Spinal cord (tissue), 10 donors: ENCODE results near the gene PCSK9. TPM values are rescaled to one million over a fixed set of nuclear protein-coding genes. Genes with fewer than 3 reads are reported as not detected.
"Not testable (repeated sequence)": the region's sequence is repeated elsewhere in the genome, so short reads cannot be mapped to it uniquely, and the experiment has no call there.

Experiments
- DNase-seq, 6 donors: peaks; one replicate each; pipeline versions ENCODE4 v3.0.0 to v3.0.0-alpha.2; 2013 to 2015; ENCODE audit warnings: low spot score in 6 of 6, low read depth in 4 of 6
- H3K27ac ChIP-seq: one replicate; pipeline ENCODE4 v1.5.1; 2013; ENCODE audit warnings: low read depth, low read length, control low read depth
- H3K27me3 ChIP-seq: one replicate; pipeline ENCODE4 v1.6.1; 2013; ENCODE audit warnings: low read length; ENCODE audit not compliant: control insufficient read depth, insufficient read depth
- H3K36me3 ChIP-seq: one replicate; pipeline ENCODE4 v1.6.1; 2013; ENCODE audit warnings: low read length; ENCODE audit not compliant: control insufficient read depth, insufficient read depth
- H3K4me1 ChIP-seq: one replicate; pipeline ENCODE4 v1.6.1; 2013; ENCODE audit warnings: low read length; ENCODE audit not compliant: control insufficient read depth, insufficient read depth
- H3K4me3 ChIP-seq: one replicate; pipeline ENCODE4 v1.5.1; 2013; ENCODE audit warnings: low read depth, low read length, control low read depth
- H3K9me3 ChIP-seq: one replicate; pipeline ENCODE4 v1.6.1; 2013; ENCODE audit warnings: low read length; ENCODE audit not compliant: control insufficient read depth, insufficient read depth
- WGBS: methylation state at CpG from one replicate; pipeline ENCODE4 v1.1.5; 2013; ENCODE audit warnings: missing lambda C conversion rate; ENCODE audit not compliant: insufficient coverage; 5-methylcytosine and 5-hydroxymethylcytosine counted together
- polyA plus RNA-seq, 2 donors: library from polyadenylated mRNA; unstranded; fragments of 120-200 nt; gene quantifications; one replicate each; pipeline ENCODE4 v1.2.1, GENCODE V29; 2013; ENCODE audit not compliant: insufficient read length in 2 of 2
- total RNA-seq, 2 donors: library from RNA; depleted of rRNA in 1 of 2; stranded (reverse); fragments of 120-200 nt in 1 of 2; fragments of >200 nt in 1 of 2; gene quantifications; one replicate each; pipeline versions ENCODE4 v1.2.3 to v1.2.4, GENCODE V29; 2013 to 2014
- donor health status: healthy.

PCSK9 gene
- total and polyA plus RNA-seq, 4 donors = 1.1 to 3.2 (median 1.4) TPM

DNA sequence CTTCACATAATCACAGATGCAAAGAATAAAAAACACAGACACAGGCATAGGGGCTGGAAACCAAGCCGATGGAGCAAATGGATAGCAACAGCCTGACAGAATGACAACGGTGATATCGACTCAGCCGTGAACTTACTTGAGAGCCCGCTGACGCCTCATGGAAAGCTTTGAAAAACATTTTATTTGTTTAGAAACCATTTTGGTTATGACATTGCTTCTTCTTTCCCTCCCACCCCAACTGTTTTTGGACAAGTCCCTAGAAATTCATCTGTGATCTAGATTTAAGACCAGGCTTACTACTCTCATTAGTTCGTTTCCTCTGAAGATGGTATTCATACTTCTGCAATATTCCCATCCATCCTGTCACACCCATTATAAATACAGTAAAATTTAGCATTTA is 44.9 kb downstream of the PCSK9 start:
- no peak overlapping the region for H3K4me3 ChIP-seq

DNA sequence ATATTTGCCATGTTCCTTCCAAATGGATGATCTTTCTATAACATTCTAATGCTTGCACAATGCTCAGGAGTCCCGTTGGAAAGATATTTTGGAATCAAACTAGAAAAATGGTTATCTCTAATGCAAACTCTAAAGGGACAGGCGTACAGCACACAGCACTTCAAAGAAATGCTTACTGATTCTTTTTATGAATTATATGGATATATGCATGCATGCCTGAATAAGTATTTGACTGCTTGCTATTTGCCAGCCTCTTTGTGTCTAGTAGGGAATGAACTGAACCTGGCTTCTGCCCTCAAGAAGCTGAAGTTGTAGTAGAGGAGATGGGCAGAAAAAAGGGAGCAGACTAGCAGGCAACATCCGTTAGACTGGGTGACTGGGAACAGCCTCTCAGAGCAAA is 48.1 kb downstream of the PCSK9 start:
- no peak for DNase-seq
- H3K4me3 ChIP-seq = no peak overlapping the region
- no peaks in the 10 kb centered on the region for H3K9me3 ChIP-seq
- H3K27ac ChIP-seq = no peak overlapping the region
- H3K4me1 ChIP-seq = no peaks in the 10 kb centered on the region
- WGBS = 65% methylated on average over 1 of the region's 3 CpGs
- H3K36me3 ChIP-seq = peaks cover 33% of the 10 kb centered on the region
- no peaks in the 10 kb centered on the region for H3K27me3 ChIP-seq

More for the DNA sequence above, 44.9 kb downstream of the PCSK9 start:
- no peaks in the 10 kb centered on the region for H3K27me3 ChIP-seq
- no peak overlapping the region for H3K27ac ChIP-seq
- no peaks in the 10 kb centered on the region for H3K4me1 ChIP-seq
- DNase-seq = peak in 1 of 6 donors; percentile 54
- 90% methylated on average over 6 of the region's 7 CpGs for whole genome bisulfite sequencing
- no peaks in the 10 kb centered on the region for H3K9me3 ChIP-seq
- H3K36me3 ChIP-seq = peaks cover 22% of the 10 kb centered on the region

DNA sequence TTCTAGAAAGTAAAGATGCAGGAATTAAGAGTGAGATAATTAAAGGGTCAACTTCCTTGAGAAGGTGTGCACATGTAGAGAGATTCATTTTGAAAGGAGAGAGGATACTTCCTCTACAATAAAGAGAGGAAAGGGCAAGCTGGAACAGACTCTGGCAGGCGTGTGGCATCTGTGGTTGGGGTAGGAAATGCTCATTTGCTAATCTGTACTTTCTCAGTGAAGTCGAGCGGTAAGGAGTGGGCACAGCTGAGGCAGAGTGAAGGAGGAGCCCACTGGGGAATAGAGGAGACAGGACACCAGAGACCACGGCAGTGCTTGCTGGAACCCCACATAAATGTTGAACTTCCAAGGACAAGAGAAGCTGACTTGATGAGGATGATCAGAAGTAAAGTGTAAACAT is 49.1 kb downstream of the PCSK9 start:
- peaks cover 33% of the 10 kb centered on the region for H3K36me3 ChIP-seq
- H3K4me3 ChIP-seq = no peak overlapping the region
- no peaks in the 10 kb centered on the region for H3K4me1 ChIP-seq
- 83% methylated on average over 4 of the region's 4 CpGs for WGBS
- DNase-seq = no peak
- H3K27ac ChIP-seq = no peak overlapping the region
- no peaks in the 10 kb centered on the region for H3K27me3 ChIP-seq
- no peaks in the 10 kb centered on the region for H3K9me3 ChIP-seq

DNA sequence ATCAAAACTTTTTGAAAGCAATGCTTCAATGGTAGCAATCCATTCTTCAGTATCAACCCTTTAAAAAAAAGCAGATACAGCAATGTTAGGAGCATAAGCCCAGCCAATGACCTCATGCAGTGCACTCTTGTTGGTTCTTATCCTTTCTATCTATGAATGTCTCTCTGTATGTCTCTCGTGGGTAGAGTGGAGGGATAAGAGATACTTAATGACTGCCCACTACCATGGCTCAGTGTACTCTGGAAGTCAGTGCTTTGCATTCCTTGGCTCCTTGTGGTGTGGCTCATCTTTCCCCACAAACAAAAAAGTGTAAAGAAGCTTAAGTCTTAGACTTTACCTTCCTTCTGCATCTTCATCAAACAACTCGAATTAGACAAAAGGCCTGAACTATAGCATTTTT is 50.3 kb downstream of the PCSK9 start:
- Histone ChIP-seq H3K27me3 (no peaks in the 10 kb centered on the region), H3K36me3 (peaks cover 39% of the 10 kb centered on the region), H3K9me3 (no peaks in the 10 kb centered on the region), H3K4me3 (no peak overlapping the region), H3K27ac (no peak overlapping the region), H3K4me1 (no peaks in the 10 kb centered on the region)
- WGBS = no CpG with 5 or more reads among the region's 2 CpGs
- DNase-seq = no peak

DNA sequence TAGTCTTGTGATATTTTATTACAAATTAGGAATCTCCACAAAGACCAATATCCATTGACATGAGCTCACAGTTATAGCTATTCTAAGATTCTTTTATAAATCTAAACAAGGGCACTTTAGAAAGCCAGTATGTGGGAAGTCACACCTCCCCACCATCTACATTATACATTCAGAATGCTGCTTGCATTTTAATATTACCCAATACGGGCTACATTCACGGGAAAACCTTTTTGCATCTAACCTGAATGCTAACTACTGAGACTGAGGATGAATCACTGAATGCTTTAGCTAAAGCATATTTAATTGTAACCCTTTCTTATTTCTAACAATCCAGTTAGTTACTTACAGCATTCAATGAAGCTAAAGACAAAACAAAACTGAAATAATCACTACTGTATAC is 53.1 kb downstream of the PCSK9 start:
- no peak for DNase-seq
- Histone ChIP-seq H3K27ac (no peak overlapping the region), H3K4me3 (no peak overlapping the region), H3K9me3 (no peaks in the 10 kb centered on the region), H3K27me3 (no peaks in the 10 kb centered on the region), H3K4me1 (no peaks in the 10 kb centered on the region), H3K36me3 (peaks cover 39% of the 10 kb centered on the region)
- no CpG with 5 or more reads among the region's 2 CpGs for WGBS

DNA sequence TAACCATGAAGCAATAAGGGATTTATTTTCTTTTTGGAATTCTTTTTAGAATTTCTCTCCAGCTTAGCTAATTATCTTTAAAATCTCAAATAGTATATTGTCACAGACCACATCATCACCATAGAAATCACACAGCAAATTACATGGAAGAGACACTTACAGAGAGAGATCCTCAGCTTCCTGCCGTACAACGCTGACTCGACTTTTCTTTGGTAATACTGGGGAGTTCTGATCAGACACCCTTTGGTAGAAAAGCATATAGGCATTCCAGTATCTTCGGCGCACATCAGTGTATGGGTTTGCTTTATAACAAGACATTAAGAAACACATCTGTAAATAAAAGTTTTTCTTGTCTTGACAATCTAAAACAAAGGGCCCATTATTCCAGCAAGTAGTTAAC is 55.7 kb downstream of the PCSK9 start:
- Histone ChIP-seq H3K27ac (no peak overlapping the region), H3K4me1 (no peaks in the 10 kb centered on the region), H3K4me3 (no peak overlapping the region), H3K9me3 (no peaks in the 10 kb centered on the region), H3K27me3 (no peaks in the 10 kb centered on the region), H3K36me3 (peaks cover 40% of the 10 kb centered on the region)
- no CpG with 5 or more reads among the region's 5 CpGs for WGBS
- DNase-seq = no peak

DNA sequence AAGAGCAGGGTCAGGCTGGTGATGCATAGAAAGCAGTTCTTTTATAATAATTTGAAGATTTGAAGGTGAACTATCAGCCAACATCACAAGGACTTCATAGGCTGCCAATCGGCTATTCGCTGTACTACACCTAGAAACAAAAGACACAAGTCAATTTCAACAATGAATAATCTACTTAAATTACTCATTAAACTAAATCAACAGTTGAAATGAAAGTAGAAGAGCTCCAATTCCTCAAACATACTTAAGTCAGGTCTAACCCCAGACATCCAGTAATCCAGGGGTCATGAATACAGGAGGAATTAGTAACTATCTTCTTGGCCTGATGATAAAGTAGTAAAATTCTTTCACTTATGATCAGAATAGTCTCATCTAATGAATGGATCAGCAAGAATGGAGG is 64.5 kb downstream of the PCSK9 start:
- Histone ChIP-seq H3K36me3 (peaks cover 31% of the 10 kb centered on the region), H3K27me3 (no peaks in the 10 kb centered on the region), H3K9me3 (no peaks in the 10 kb centered on the region), H3K4me1 (no peaks in the 10 kb centered on the region), H3K27ac (no peak overlapping the region), H3K4me3 (no peak overlapping the region)
- no peak for DNase-seq
- 100% methylated on average over 2 of the region's 2 CpGs for WGBS

DNA sequence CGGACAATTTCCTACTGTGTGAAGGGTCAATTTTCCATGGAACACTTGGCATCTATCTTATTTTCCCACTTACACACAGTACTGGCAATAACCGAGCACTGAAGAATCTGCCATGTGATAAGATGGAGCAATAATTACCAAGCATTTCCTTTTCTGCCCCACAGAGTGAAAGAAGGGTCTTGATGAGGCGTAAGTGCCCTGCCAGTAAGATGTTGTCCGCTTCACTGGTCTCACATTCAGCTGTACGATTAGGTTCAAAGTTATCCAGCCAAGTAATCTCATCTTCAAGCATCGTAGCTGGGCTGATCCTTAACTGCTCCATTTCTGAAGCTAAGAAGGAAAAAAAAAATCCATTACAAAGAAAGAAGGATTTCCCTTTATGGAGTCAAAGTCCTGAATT is 67.8 kb downstream of the PCSK9 start:
- no peaks in the 10 kb centered on the region for H3K4me1 ChIP-seq
- WGBS = 40% methylated on average over 2 of the region's 6 CpGs
- H3K27me3 ChIP-seq = no peaks in the 10 kb centered on the region
- no peak overlapping the region for H3K4me3 ChIP-seq
- DNase-seq = peak in 1 of 6 donors; percentile 58
- peaks cover 20% of the 10 kb centered on the region for H3K36me3 ChIP-seq
- H3K9me3 ChIP-seq = no peaks in the 10 kb centered on the region
- H3K27ac ChIP-seq = no peak overlapping the region

DNA sequence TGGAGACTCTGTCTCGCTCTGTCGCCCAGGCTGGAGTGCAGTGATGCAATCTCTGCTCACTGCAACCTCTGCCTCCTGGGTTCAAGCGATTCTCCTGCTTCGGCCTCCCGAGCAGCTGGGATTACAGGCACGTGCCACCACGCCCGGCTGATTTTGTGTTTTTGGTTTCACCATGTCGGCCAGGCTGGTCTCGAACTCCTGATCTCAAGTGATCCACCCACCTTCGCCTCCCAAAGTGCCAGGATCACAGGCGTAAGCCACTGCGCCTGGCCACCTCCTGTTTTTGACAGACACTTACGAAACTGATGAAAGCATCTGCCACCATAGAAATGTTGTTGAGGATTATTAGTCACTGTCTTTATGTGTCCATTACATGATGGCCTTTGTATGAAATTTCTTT is 69.7 kb downstream of the PCSK9 start:
- not testable (repeated sequence) for H3K4me1 ChIP-seq, H3K27me3 ChIP-seq, DNase-seq, H3K9me3 ChIP-seq, H3K27ac ChIP-seq, H3K4me3 ChIP-seq
- 99% methylated on average over 10 of the region's 14 CpGs for WGBS
- peaks cover 17% of the 10 kb centered on the region for H3K36me3 ChIP-seq
